Adipose tissue (tissue), 3 donors: ENCODE results near the gene XKR8. TPM values are rescaled to one million over a fixed set of nuclear protein-coding genes. Genes with fewer than 3 reads are reported as not detected.
A peak's percentile ranks its signal among the peaks of the same experiment; 100 is the strongest.

ENCODE experiments used
- H3K27ac ChIP-seq: one replicate; pipeline ENCODE4 v1.5.1; 2013; ENCODE audit warnings: low read depth, low read length
- WGBS, 3 donors: extraction: QIAGEN DNeasy Blood & Tissue Kit; methylation state at CpG; one replicate each; pipeline ENCODE4 v1.1.7; 2013; 5-methylcytosine and 5-hydroxymethylcytosine counted together
- polyA plus RNA-seq, 3 donors: library from polyadenylated mRNA; stranded (reverse); fragments of 200-250 nt; gene quantifications; one replicate each; pipeline ENCODE4 v1.2.3, GENCODE V29; 2013
- donor health status: healthy with polysubstance abuse.
- donor health status: Bipolar disorder and iron deficiency.
- donor health status: healthy.

The XKR8 gene, protein sequence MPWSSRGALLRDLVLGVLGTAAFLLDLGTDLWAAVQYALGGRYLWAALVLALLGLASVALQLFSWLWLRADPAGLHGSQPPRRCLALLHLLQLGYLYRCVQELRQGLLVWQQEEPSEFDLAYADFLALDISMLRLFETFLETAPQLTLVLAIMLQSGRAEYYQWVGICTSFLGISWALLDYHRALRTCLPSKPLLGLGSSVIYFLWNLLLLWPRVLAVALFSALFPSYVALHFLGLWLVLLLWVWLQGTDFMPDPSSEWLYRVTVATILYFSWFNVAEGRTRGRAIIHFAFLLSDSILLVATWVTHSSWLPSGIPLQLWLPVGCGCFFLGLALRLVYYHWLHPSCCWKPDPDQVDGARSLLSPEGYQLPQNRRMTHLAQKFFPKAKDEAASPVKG
- 10 to 100 TPM in 1 of 3 donors, 1 to 10 TPM in 2; 4.2 to 10.7 (median 5.1) TPM for polyA plus RNA-seq

DNA sequence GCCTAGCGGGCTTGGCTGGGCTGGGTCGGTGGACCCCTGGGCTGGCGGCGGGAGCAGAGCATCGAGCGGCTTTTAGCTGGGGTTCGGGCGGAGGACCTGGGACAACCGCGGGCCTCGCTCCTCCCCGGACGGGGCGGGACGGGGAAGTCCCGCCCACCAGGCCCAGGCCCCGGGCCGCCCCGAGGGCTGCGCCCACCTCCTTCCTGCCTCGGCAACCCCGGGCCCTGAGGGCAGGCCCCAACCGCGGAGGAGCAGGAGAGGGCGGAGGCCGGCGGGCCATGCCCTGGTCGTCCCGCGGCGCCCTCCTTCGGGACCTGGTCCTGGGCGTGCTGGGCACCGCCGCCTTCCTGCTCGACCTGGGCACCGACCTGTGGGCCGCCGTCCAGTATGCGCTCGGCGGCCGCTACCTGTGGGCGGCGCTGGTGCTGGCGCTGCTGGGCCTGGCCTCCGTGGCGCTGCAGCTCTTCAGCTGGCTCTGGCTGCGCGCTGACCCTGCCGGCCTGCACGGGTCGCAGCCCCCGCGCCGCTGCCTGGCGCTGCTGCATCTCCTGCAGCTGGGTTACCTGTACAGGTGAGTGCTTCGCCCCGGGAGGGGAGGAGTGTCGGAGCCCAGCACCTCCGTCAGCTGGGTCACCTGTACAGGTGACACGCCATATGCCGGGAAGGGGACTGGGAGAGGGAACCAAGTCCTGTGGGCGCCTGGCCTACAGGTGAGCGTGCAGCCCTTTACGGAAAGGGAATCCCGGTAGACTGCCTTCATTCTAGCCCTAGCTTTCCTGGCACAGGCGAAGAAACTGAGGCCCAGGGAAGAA lies at the start of gene XKR8:
TSS of gene XKR8 (plus strand) at position 182 of the 812 bp plus-strand sequence. CDS start at position 279, 97 bp downstream.
- peak within 1 kb of the TSS; percentile 82 for H3K27ac ChIP-seq
- WGBS, 3 donors = 2 to 4% (median 3%) methylated on average over 59 to 68 of the region's 68 CpGs

GRCh38 chr1:27912429-27912828 lies 47.3 kb upstream of the XKR8 start:
- 93 to 98% (median 93%) methylated on average over 1 of the region's 1 CpG for WGBS, 3 donors
- H3K27ac ChIP-seq = no peak overlapping the region

GRCh38 chr1:27915082-27915575 lies 44.6 kb upstream of the XKR8 start:
- WGBS, 3 donors = 62 to 65% (median 64%) methylated on average over 7 of the region's 7 CpGs

DNA sequence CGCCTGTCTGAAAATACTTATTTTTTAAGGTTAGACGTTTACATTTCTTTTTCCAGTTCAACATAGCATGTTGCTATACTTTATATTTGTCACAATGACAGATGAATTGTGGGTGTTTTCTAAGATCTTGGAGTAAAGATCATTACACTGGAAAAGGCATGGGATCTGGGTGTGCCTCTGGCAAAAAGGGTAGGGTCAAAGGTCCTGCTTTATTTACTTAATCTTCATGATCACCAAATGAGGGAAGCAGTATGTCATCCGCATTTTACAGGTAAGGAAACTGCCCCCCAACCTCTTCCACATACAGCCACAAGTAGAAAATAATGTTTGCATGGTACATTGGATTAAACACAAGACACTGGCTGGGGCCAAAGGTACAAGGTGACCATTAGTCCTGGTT lies 37.5 kb upstream of the XKR8 start:
- no peak overlapping the region for H3K27ac ChIP-seq
- 81 to 86% (median 84%) methylated on average over 3 of the region's 3 CpGs for WGBS, 3 donors

More at GRCh38 chr1:27915082-27915575, 44.6 kb upstream of the XKR8 start:
- no peak overlapping the region for H3K27ac ChIP-seq

- 68 to 85% (median 70%) methylated on average over 5 of the region's 5 CpGs for WGBS, 3 donors
- H3K27ac ChIP-seq = no peak overlapping the region
Observed at GRCh38 chr1:27928216-27928954, 31.4 kb upstream of the XKR8 start.

- H3K27ac ChIP-seq = no peak overlapping the region
- 83 to 88% (median 84%) methylated on average over 6 of the region's 6 CpGs for WGBS, 3 donors
Observed at GRCh38 chr1:27931184-27931583, 28.6 kb upstream of the XKR8 start.

GRCh38 chr1:27931759-27932158 lies 28.0 kb upstream of the XKR8 start:
- WGBS, 3 donors = 74 to 93% (median 78%) methylated on average over 3 to 4 of the region's 4 CpGs

GRCh38 chr1:27934818-27935549 lies 24.8 kb upstream of the XKR8 start, which contains the start of gene SMPDL3B:
Gene SMPDL3B (plus strand): TSS chr1:27935000. CDS start chr1:27935184, 184 bp downstream.
- no peak within 1 kb of the TSS for H3K27ac ChIP-seq

More at GRCh38 chr1:27931759-27932158, 28.0 kb upstream of the XKR8 start:
- H3K27ac ChIP-seq = no peak overlapping the region

DNA sequence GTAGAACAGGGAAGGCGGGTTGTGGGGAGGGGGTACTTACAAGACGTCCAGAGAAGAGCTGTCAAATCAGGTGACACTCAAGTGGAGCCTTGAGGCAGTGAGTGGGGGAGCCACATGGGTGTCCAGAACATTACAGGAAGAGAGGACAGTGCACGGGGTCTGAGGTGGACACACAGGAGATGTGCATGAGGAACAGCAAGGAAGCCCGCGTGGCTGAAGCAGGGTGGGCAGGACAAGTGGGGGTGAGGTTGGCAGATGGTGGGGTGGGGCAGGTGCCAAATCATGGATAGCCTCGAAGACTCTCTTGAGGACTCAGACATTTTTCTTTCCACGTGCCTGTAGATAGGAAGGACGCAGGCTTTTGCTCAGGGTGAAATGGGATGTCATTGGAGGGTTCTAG lies 24.1 kb upstream of the XKR8 start:
- no peak overlapping the region for H3K27ac ChIP-seq
- WGBS, 3 donors = 34 to 59% (median 39%) methylated on average over 8 of the region's 8 CpGs

More at GRCh38 chr1:27934818-27935549, 24.8 kb upstream of the XKR8 start, which contains the start of gene SMPDL3B:
- WGBS, 3 donors = 3 to 5% (median 3%) methylated on average over 16 of the region's 16 CpGs

DNA sequence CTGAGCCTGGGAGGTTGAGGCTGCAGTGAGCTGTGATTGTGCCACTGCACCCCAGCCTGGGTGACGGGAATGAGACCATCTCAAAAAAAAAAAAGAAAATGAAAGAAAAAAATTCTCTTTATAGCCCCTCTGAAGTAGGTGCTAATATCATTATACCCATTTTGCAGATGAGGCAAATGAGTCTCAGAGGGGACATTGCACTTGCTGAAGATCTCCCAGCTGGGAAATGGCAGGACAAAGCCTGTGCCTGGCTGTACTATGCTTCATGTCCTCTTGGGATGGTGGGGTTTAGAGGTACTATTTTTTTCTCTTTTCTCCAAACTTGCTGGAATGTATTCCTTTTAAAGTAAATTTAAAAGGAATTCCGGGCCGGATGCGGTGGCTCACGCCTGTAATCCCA lies 23.4 kb upstream of the XKR8 start:
- WGBS, 3 donors = 66 to 96% (median 90%) methylated on average over 5 of the region's 5 CpGs
- H3K27ac ChIP-seq = no peak overlapping the region

GRCh38 chr1:27937524-27937836 lies 22.3 kb upstream of the XKR8 start:
- no peak overlapping the region for H3K27ac ChIP-seq
- 78 to 93% (median 83%) methylated on average over 1 of the region's 1 CpG for WGBS, 3 donors

DNA sequence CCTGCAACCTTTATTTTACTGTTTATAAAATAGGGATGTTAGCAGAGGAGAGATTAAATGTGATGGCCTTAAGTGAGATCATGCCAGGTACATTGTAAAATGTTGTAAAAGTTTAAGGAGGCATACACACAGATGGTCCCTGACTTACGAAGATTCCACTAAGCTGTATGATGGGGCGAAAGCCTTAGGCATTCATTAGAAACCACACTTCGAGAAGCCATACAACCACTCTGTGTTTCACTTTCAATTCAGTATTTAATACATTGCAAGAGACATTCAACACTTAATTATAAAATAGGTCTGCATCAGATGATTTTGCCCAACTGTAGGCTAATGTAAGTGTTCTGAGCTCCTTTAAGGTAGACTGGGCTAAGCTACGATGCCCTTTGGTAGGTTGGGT lies 21.3 kb upstream of the XKR8 start:
- WGBS, 3 donors = 86 to 92% (median 87%) methylated on average over 4 of the region's 4 CpGs
- no peak overlapping the region for H3K27ac ChIP-seq

DNA sequence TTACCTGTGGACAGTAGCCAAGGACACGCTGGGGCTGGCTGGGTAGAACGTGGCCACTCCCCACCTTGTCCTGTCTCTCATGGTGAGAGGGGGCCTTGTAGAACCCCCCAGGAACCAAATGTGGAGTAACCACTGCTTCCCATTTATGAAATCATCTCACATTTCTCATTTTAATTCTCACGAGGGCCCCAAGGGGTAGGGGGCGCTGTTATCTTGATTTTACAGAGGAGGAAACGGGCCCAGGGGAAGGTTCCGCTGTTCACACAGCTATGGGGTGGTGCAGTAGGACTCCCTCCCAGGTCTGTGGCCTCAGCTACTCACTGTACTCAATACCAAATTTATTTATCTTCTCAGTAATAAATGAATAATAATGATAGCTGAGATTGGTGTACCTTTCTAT lies 19.5 kb upstream of the XKR8 start:
- whole genome bisulfite sequencing, 3 donors = 23 to 50% (median 29%) methylated on average over 6 of the region's 6 CpGs

DNA sequence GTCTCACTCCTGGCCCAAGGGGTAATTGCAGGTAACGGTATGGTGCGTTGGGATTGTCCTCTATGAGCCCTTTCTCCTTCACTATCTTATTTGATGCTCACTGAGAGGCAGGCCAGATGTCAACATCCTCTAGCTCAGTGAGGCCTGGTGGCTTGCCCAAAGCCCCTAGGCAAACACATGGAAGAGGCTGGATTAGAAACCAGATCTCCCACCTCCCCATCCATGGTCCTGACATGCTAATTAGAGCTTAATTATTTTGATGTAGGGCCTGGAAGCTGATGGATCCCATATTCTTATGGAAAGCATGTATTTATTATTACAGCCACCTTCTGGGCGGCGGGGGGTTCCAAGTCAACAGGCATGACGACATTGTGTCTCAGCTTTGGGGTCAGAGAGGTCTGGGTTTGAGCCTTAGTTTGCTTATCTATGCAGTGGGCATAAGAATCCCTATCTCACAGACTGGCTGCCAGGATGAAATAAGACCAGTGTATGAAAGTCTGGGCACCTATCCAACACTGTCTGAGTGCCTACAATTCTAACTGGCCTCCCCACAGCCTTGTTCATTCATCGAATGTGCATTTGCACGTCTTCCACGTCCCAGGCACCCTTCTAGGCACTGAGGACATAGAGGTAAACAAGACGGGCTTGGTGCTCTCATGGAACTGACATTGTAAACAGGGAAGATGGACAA lies 18.8 kb upstream of the XKR8 start:
- no peak overlapping the region for H3K27ac ChIP-seq
- 91 to 93% (median 91%) methylated on average over 9 of the region's 9 CpGs for WGBS, 3 donors

More for the DNA sequence above, 19.5 kb upstream of the XKR8 start:
- H3K27ac ChIP-seq = no peak overlapping the region

GRCh38 chr1:27941671-27942540 lies 17.9 kb upstream of the XKR8 start:
- H3K27ac ChIP-seq = no peak overlapping the region
- 78 to 84% (median 81%) methylated on average over 12 of the region's 12 CpGs for WGBS, 3 donors

GRCh38 chr1:27945020-27945419 lies 14.8 kb upstream of the XKR8 start:
- no peak overlapping the region for H3K27ac ChIP-seq
- WGBS, 3 donors = 87 to 97% (median 92%) methylated on average over 5 of the region's 5 CpGs
